ENCODE results near the gene CLIC3.

The CLIC3 gene

GRCh38 chr9:136978865-136979544 lies 17.4 kb downstream of the CLIC3 start:
- DNase-seq: no peak

GRCh38 chr9:136978073-136978864 lies 18.1 kb downstream of the CLIC3 start:
- DNase-seq: peak; percentile 84

- no peak for DNase-seq
Observed at GRCh38 chr9:136977649-136978072, 18.7 kb downstream of the CLIC3 start.

- no peak for DNase-seq
Observed at GRCh38 chr9:136977223-136977622, 19.1 kb downstream of the CLIC3 start, which contains the start of gene PTGDS. Gene PTGDS, plus strand, starts transcription at chr9:136977504. Its CDS starts 75 bp downstream, at chr9:136977579.

GRCh38 chr9:136975644-136976043 lies 20.7 kb downstream of the CLIC3 start:
- no peak for DNase-seq

- no peak for DNase-seq
Observed at GRCh38 chr9:136974817-136975535, 21.4 kb downstream of the CLIC3 start.

- DNase-seq: no peak
Observed at GRCh38 chr9:136973618-136974617, 22.4 kb downstream of the CLIC3 start.

GRCh38 chr9:136972743-136973142 lies 23.6 kb downstream of the CLIC3 start:
- DNase-seq: no peak

- DNase-seq: no peak
Observed at GRCh38 chr9:136972335-136972734, 24.0 kb downstream of the CLIC3 start.

- no peak for DNase-seq
Observed at GRCh38 chr9:136971746-136972145, 24.6 kb downstream of the CLIC3 start.

GRCh38 chr9:136970361-136970760 lies 26.0 kb downstream of the CLIC3 start:
- no peak for DNase-seq

- no peak for DNase-seq
Observed at GRCh38 chr9:136969774-136970173, 26.6 kb downstream of the CLIC3 start.

- no peak for DNase-seq
Observed at GRCh38 chr9:136969150-136969549, 27.2 kb downstream of the CLIC3 start.

- DNase-seq: no peak
Observed at GRCh38 chr9:136968333-136969127, 27.8 kb downstream of the CLIC3 start.

- no peak for DNase-seq
Observed at GRCh38 chr9:136965771-136966484, 30.4 kb downstream of the CLIC3 start.

GRCh38 chr9:136964833-136965422 lies 31.4 kb downstream of the CLIC3 start:
- DNase-seq: no peak

GRCh38 chr9:136964171-136964689 lies 32.1 kb downstream of the CLIC3 start:
- DNase-seq: no peak

- no peak for DNase-seq
Observed at GRCh38 chr9:136963751-136964150, 32.6 kb downstream of the CLIC3 start.

- DNase-seq: no peak
Observed at GRCh38 chr9:136963341-136963740, 33.0 kb downstream of the CLIC3 start.

GRCh38 chr9:136962701-136963248 lies 33.6 kb downstream of the CLIC3 start:
- DNase-seq: no peak

Data from islet precursor cell (in vitro differentiated cells).